Measurements from ENCODE around the gene CLTRN.
"Not testable (repeated sequence)": the region's sequence is repeated elsewhere in the genome, so short reads cannot be mapped to it uniquely, and the experiment has no call there.

DNA sequence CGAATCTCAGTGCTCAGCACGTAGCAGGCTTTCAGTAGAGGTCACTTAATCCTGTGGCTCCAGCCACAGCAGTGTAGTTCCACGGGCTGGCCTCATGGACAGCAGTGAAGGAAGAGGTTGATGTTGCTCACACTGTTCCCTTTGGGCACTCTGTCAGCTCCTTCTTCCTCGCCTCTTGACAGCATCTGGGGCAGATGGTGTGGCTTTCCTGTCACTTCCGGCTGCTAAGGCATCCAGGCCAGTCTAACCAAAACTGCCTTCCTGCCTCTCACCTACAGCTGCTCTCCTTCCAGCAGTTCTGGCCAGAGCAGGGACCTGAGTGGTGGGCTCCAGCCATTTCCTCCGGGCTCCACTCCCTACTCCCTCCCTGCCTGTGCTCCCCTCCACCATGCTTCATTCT is 9.8 kb downstream of the CLTRN start:
- not testable (repeated sequence) for TF ChIP-seq NFIC (IDR thresholded peaks at IDR 0.05; ENCODE audit: low read length); SRF (IDR thresholded peaks at IDR 0.05; ENCODE audit: low read depth, low read length); GZF1 (CRISPR knock-in tag; IDR thresholded peaks at IDR 0.05); ATF7 (IDR thresholded peaks at IDR 0.05); ATF7 (CRISPR knock-in tag; IDR thresholded peaks at IDR 0.05); TAF1 (CRISPR knock-in tag; IDR thresholded peaks at IDR 0.05); ZBTB3 (CRISPR knock-in tag; IDR thresholded peaks at IDR 0.05; ENCODE audit: borderline replicate concordance, low read depth); JUND (CRISPR knock-in tag; IDR thresholded peaks at IDR 0.05); ZNF331 (CRISPR knock-in tag; IDR thresholded peaks at IDR 0.05); GABPA (IDR thresholded peaks at IDR 0.05; ENCODE audit: low read depth, low read length); GABPA (CRISPR knock-in tag; IDR thresholded peaks at IDR 0.05; ENCODE audit: low read depth); BRD4 (CRISPR knock-in tag; IDR thresholded peaks at IDR 0.05); ZNF138 (CRISPR knock-in tag; IDR thresholded peaks at IDR 0.05; ENCODE audit: low read depth); ZBTB7A (CRISPR knock-in tag; IDR thresholded peaks at IDR 0.05); FOXA3 (CRISPR knock-in tag; IDR thresholded peaks at IDR 0.05)

Measured in HepG2 (cell line).